GM18520 (cell line): Measurements from ENCODE around the gene ACOXL.

Source experiments
- ATAC-seq: cut with Tn5 transposase; IDR thresholded peaks from one replicate; pipeline ENCODE4 v1.9.1; 2021; ENCODE audit not compliant: unreplicated experiment

Gene ACOXL

GRCh38 chr2:110819711-110820110 is 87.3 kb downstream of the ACOXL start:
- ATAC-seq = no peak

DNA sequence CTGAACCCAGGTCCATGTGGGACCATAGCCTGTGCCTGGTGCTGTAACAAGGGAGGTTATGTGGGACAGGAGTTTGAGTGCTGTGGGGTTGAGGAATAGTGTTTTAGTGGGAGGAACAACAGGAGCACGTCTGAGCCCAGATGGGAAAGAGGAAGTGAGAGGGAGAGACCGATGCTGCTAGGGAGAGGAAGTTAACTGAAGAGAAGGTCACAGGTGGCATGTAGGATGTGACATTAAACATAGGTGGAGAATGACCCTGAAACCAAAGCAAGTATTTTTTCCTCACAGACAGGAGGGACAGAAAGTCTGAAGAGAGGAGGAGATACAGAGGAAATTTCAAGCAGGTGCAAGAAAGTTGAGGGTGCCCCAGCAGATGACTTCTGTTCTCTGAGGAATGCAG is 87.8 kb downstream of the ACOXL start:
- no peak for ATAC-seq

- no peak for ATAC-seq
These were observed 90.8 kb downstream of the ACOXL start for GRCh38 chr2:110823165-110823564.

DNA sequence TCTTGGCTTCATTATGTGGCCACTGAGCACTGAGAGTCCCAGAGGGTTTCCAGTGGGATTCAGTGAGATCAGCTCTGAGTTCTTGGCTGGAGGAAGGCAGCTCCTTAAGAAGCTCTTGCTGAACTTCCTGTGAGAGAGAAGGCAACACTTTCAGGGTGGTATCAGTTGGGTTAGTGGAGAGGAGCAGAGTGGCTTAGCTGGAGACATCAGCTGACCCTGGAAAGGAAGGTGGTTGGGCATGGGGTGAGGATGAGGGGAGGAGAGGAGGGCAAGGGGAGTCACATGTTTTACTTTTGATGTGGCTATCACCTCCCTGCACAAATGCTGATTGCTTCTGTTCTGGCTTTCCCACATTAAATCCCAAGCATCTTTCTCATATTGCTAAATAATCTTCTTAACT is 95.1 kb downstream of the ACOXL start:
- ATAC-seq = no peak

- no peak for ATAC-seq
These were observed 96.0 kb downstream of the ACOXL start for GRCh38 chr2:110828330-110828729.

GRCh38 chr2:110829413-110830146 is 97.2 kb downstream of the ACOXL start:
- ATAC-seq = no peak

- no peak for ATAC-seq
These were observed 100.4 kb downstream of the ACOXL start for GRCh38 chr2:110832740-110833139.

DNA sequence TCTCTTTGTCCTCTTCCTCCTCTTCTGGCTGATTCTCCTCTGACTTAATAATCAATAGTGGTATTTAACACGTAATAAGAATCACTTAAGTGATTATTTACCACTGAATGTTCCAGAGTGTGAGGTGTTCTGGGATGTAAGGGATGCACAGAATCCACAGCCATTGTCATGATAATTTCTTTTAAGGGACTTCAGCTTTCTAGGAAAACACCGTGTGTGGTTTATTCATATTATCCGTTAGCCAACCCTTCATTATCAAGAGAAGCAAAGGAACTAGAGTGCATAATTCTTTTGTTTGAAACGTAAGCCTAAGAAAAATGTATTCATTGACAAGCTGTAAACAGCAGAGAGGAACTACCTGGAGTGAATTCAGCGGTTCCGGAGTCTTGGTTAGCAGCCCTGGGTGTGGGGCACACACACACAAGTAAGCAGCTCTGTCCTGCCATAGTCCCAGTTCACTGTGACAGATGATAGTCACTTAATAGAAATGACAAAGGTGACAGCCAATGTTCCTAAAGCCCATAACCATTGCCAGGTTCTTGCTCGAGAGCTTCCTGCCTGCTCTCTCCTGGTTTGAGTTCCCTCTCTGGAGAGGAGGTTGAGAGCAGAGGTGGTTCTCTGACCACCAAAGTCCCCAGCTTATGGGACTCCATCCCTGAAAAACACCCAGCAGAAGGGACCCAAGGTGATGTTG is 101.9 kb downstream of the ACOXL start:
- ATAC-seq = no peak

- no peak for ATAC-seq
These were observed 104.3 kb downstream of the ACOXL start for GRCh38 chr2:110836671-110837070.

GRCh38 chr2:110837446-110838409 is 105.4 kb downstream of the ACOXL start:
- ATAC-seq = no peak

- no peak for ATAC-seq
These were observed 106.4 kb downstream of the ACOXL start for GRCh38 chr2:110838657-110839384.

DNA sequence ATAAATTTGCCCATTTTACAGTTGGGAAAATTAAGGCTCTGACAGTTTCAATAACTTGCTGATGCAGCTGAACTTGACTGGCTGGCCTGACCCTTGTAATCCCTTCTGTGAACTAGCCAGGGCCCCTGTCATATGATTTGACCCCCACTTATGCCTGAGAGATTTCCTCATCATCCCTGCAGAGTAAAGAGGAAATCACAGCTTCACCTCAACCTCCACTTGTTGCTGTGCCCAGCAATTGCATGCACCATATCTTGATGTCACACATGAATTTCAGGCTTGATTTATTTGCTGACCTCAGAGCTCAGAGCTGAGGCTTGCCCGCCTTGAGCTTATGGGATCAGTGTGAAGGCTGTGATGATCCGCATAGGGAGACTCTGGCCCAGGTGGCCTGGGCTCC is 108.1 kb downstream of the ACOXL start:
- no peak for ATAC-seq

- ATAC-seq = no peak
These were observed 109.7 kb downstream of the ACOXL start for GRCh38 chr2:110842048-110842447.

- no peak for ATAC-seq
These were observed 111.1 kb downstream of the ACOXL start for GRCh38 chr2:110843496-110843895.

DNA sequence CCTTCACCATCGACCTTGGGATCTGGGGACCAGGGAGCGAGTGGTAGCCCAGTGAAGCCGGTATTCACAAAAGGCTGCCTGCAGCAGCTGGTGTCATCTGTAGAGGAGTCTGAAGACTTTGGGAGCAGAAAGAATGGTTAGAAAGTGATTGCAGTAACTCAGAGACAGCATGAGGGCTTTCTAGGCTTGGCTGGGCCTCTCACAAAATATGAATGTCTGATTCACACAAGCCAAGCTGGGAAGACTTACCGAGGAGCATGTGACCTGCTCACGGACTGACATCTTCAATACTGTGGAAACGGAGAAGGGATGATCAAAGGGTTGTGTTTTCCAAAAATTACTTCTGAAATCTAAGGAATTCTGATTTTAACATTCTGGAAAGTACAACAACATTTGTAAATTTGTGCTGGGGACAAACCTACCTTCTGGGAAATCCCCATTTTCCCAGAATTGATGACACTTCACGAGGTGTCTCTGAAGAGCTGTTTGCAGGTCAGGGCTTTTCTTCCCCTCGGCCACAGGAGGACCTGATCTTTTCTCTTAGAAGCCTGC is 111.7 kb downstream of the ACOXL start:
- no peak for ATAC-seq

- ATAC-seq = no peak
These were observed 115.3 kb downstream of the ACOXL start for GRCh38 chr2:110847651-110848050.

GRCh38 chr2:110848071-110848470 is 115.7 kb downstream of the ACOXL start:
- ATAC-seq = no peak

GRCh38 chr2:110848519-110849030 is 116.2 kb downstream of the ACOXL start:
- no peak for ATAC-seq

DNA sequence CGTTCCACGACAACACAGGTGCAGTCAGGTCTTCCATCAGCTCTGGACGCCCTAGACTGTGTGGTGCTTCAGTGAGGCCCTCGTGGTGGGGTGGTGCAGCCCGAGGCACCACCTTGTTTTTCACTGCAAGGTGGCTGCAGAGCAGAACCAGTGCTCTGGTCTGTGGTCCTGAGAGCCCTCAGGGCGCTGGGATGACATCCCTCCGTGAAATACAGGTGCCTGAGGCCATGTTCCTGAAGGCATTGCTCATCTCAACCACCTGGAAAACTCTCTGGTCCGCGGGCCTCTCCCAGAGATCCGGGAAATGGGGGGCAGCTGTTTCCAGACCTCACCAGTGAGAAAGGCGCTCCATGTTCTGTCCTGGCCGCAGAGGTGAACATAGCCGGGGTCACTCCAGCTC is 119.2 kb downstream of the ACOXL start:
- ATAC-seq = no peak

DNA sequence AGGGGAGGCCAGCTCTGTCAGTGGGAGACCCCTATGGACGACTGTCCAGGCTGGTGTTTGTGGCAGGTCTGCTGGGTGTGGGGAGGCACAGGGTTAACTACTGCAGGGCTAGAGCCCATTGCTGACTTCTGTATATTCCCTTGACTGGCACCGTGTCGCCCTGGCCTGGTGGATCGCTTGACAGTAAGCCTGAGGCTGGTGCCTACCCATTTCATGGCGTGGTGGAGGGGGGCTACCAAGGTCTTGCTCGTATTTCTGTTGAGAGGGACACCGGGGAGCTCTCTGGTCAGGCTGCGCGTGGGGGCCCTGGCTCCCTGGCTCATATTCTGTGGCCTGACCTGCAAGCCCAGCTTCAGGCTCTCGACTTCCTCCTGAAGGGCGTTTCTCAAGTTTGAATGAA is 119.7 kb downstream of the ACOXL start:
- ATAC-seq = no peak
